HepG2 (cell line): ENCODE data around the gene TEAD4. TPM values are rescaled to one million over a fixed set of nuclear protein-coding genes. Genes with fewer than 3 reads are reported as not detected.

Source experiments
- ADNP ChIP-seq: sonication (generic); formaldehyde crosslinking; IDR thresholded peaks from 2 replicates; pipeline ENCODE4 v1.4.0; 2020; ENCODE audit warnings: missing genetic modification reagents
- AKNA ChIP-seq: sonication (generic); formaldehyde crosslinking; IDR thresholded peaks from 2 replicates; pipeline ENCODE4 v1.4.0; 2020; ENCODE audit warnings: missing genetic modification reagents, borderline replicate concordance
- ARID5B ChIP-seq: IDR thresholded peaks from 2 replicates; pipeline ENCODE4 v1.4.0; 2020; ENCODE audit warnings: mild to moderate bottlenecking, missing genetic modification reagents
- ATF2 ChIP-seq: sonication (generic); formaldehyde crosslinking; IDR thresholded peaks from 2 replicates; pipeline ENCODE4 v1.4.0; 2020; ENCODE audit warnings: missing genetic modification reagents
- CHD2 ChIP-seq: IDR thresholded peaks from 2 replicates; pipeline ENCODE4 v1.6.1; 2011; ENCODE audit warnings: low read depth, low read length, improper control_type of control experiment
- CHD4 ChIP-seq: fragments of 200-600 bp; sonication (generic); IDR thresholded peaks from 2 replicates; pipeline ENCODE4 v1.7.0; 2017; ENCODE audit warnings: mild to moderate bottlenecking, low read length, borderline replicate concordance
- FOSL1 ChIP-seq: sonication (generic); formaldehyde crosslinking; IDR thresholded peaks from 2 replicates; pipeline ENCODE4 v1.9.0; 2021; ENCODE audit warnings: missing genetic modification reagents, borderline replicate concordance
- MAX ChIP-seq: IDR thresholded peaks from 2 replicates; pipeline ENCODE4 v1.6.1; 2012; ENCODE audit warnings: inconsistent platforms
- SKI ChIP-seq: fragments of 450-650 bp; IDR thresholded peaks from one replicate; pipeline ENCODE4 v1.6.1; 2018; ENCODE audit warnings: mild to moderate bottlenecking; ENCODE audit not compliant: partially characterized antibody
- ZMYM3 ChIP-seq: sonication (generic); formaldehyde crosslinking; IDR thresholded peaks from 2 replicates; pipeline ENCODE4 v1.5.1; 2020; ENCODE audit warnings: mild to moderate bottlenecking, missing genetic modification reagents
- ZNF276 ChIP-seq: sonication (generic); formaldehyde crosslinking; IDR thresholded peaks from 2 replicates; pipeline ENCODE4 v1.4.0; 2020; ENCODE audit warnings: mild to moderate bottlenecking, low read depth, missing genetic modification reagents
- ZNF530 ChIP-seq: sonication (generic); formaldehyde crosslinking; IDR thresholded peaks from 2 replicates; pipeline ENCODE4 v1.5.0; 2020; ENCODE audit warnings: low read depth, mild to moderate bottlenecking, missing genetic modification reagents
- ZNF543 ChIP-seq: sonication (generic); formaldehyde crosslinking; IDR thresholded peaks from 2 replicates; pipeline ENCODE4 v1.4.0; 2020; ENCODE audit warnings: mild to moderate bottlenecking, missing genetic modification reagents
- ZNF570 ChIP-seq: sonication (generic); formaldehyde crosslinking; IDR thresholded peaks from 2 replicates; pipeline ENCODE4 v1.4.0; 2020; ENCODE audit warnings: mild to moderate bottlenecking, missing genetic modification reagents, borderline replicate concordance
- ZNF605 ChIP-seq: sonication (generic); formaldehyde crosslinking; IDR thresholded peaks from 2 replicates; pipeline ENCODE4 v1.8.0; 2022; ENCODE audit warnings: mild to moderate bottlenecking, missing genetic modification reagents
- ZNF703 ChIP-seq: sonication (generic); formaldehyde crosslinking; IDR thresholded peaks from 2 replicates; pipeline ENCODE4 v1.5.1; 2020; ENCODE audit warnings: missing genetic modification reagents, mild to moderate bottlenecking, moderate library complexity, borderline replicate concordance
- ZSCAN20 ChIP-seq: sonication (generic); formaldehyde crosslinking; IDR thresholded peaks from 2 replicates; pipeline ENCODE4 v1.4.0; 2020; ENCODE audit warnings: missing genetic modification reagents, mild to moderate bottlenecking, borderline replicate concordance
- polyA plus RNA-seq, 8 experiments: library from polyadenylated mRNA; depleted of rRNA in 3 of 8; stranded (reverse) in 7 of 8; unstranded in 1 of 8; fragments of >200 nt; fragmentation: Illumina TruSeq in 4 of 8; extraction: Trizol in 4 of 8; gene quantifications; 2 replicates each; pipeline versions ENCODE4 v1.2.1 to v1.2.3, GENCODE V29; 2011 to 2016; ENCODE audit warnings: low read depth in 4 of 8, missing spikeins in 1 of 8, mixed read lengths in 1 of 8; ENCODE audit not compliant: insufficient read depth in 1 of 8
- total RNA-seq, 5 experiments: library from RNA; depleted of rRNA; stranded (reverse); fragments of >200 nt; fragmentation: Illumina TruSeq; extraction: Trizol; gene quantifications; 2 replicates each; pipeline ENCODE4 v1.2.3, GENCODE V29; 2016; ENCODE audit warnings: low read depth in 1 of 5

Gene TEAD4
- total and polyA plus RNA-seq, 2 of the 13 experiments (the other 11 are each of a cell fraction or from before 2014, with no cell fraction given), result 45.0 to 69.4 TPM

GRCh38 chr12:3078086-3078820, 119.1 kb downstream of the TEAD4 start (continued):
- TF ChIP-seq ARID5B, result no peak
- TF ChIP-seq AKNA (CRISPR knock-in tag), result no peak
- 0 out of 2 replicates have a peak, but pooled peaks have one; percentile 27 for TF ChIP-seq ZNF605 (CRISPR knock-in tag)
- no peak for TF ChIP-seq ZNF703 (CRISPR knock-in tag)
- no peak for TF ChIP-seq CHD4
- no peak for TF ChIP-seq ZNF530 (CRISPR knock-in tag)
- no peak for TF ChIP-seq ATF2 (CRISPR knock-in tag)
- 0 out of 2 replicates have a peak, but pooled peaks have one; percentile 17 for TF ChIP-seq MAX
- TF ChIP-seq ZNF570 (CRISPR knock-in tag), result no peak
- TF ChIP-seq CHD2, result no peak
- peak; percentile 65 for TF ChIP-seq ZMYM3 (CRISPR knock-in tag)
- no peak for TF ChIP-seq ZNF543 (CRISPR knock-in tag)
- TF ChIP-seq ADNP, result 0 out of 2 replicates have a peak, but pooled peaks have one; percentile 32
- no peak for TF ChIP-seq FOSL1 (CRISPR knock-in tag)
- TF ChIP-seq SKI, result no peak
- TF ChIP-seq ZSCAN20 (CRISPR knock-in tag), result no peak
- no peak for TF ChIP-seq ZNF276 (CRISPR knock-in tag)
